Measurements from ENCODE around the gene TLL1.

Gene TLL1

DNA sequence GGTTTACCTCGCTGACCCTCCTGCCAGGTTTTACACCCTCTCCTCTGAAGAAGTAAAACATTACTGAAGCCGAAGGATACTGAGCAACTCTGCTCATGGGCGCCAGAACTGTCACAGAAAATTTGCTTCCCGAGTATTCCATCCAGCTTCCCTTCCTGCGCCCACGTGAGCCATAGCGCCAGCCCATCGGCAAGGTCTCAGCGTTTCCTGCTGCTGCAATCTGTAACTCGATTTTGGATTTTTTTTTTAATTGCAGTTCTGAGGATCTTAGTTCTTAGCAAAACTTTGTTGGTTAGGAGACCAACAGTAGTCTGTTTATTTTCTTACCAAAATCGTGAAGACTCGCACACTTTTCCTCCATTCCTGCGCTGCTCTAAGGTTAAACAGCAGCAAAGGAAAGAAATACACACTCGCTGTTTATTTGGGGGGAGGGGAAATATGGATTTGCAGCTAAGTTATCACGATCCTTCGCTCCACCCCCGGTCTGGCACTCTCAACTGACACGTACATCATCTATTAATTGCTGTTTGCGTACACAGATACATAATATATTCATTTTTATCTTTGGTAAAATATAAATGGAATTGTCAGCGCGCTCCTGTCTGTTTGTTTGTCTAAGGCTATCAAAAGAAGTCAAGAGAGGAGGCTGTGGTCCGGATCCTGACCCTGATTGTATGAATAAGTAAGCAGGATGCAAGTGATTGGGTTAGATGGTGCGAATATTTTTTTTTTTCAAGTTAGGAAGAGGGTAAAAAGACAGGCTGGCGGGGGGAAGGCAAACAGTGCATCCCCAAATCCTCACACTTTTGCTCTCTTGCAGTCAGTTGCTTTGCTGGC lies at the start of gene TLL1:
Gene TLL1 (plus strand): TSS at position 777 of the 837 bp plus-strand sequence. CDS start 668 bp downstream, outside the sequence.
- DNase-seq (ENCODE audit: low read depth in 2 of 3, low spot score in 2 of 3), result no peak

- DNase-seq (ENCODE audit: low read depth in 2 of 3, low spot score in 2 of 3), result no peak
These were observed 46.9 kb upstream of the TLL1 start for GRCh38 chr4:165826166-165826565.

GRCh38 chr4:165827018-165827417 lies 46.0 kb upstream of the TLL1 start:
- no peak for DNase-seq (ENCODE audit: low read depth in 2 of 3, low spot score in 2 of 3)

DNA sequence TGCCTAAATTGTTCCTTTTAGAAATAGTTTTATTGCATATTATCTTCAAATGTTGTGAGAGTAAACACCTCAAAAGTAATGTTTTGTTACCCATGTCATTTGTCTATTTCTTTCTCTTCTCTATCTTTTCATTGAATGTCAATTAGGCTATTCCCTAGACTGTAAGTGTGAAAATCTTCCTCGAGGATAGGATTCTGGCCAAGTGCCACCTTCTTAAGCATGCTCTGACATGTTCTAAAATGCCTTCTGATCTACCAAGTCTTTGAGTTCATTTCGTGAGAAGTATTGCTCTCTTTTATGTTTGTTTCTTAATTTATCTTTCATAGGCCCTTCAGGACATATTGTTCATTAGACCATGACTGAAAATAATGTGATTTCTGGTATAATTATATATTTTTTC lies 44.1 kb upstream of the TLL1 start:
- no peak for DNase-seq (ENCODE audit: low read depth in 2 of 3, low spot score in 2 of 3)

DNA sequence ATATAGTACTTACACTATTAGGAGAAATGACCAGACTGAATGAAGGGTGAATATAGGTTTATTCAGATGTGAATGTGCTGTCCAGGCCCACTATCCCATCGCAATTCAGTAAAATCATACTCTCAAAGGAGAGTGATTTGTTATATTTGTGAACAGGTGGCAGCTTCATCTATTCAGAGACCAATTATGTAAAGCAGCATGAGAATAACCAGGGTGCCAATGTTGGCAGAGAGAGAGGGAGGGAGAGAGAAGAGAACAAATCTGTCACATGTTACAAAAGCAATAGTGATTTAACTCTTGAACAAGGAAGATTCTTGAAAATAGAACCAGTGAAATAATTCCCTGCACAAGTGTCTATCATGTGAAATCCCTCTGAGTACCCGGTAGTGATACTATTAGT lies 38.9 kb upstream of the TLL1 start:
- DNase-seq (ENCODE audit: low read depth in 2 of 3, low spot score in 2 of 3), result no peak

DNA sequence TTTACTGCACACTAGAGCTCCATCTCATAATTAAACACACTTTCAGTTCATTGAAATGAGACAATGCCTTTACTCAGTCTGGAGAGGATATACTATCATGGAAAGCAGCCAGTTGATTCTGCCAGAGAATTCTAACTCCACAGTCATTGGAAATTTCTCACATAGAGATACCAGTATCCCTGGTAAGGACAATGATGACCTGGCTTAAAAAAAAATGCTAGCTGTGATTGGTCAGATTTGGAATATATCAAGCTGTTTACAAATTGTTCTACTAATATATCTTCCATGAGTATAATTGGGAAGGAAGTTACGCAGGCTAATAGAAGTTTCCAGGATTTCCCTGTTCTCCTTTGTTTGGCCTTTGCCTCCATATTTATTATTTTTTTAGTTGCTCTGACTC lies 34.5 kb upstream of the TLL1 start:
- DNase-seq (ENCODE audit: low read depth in 2 of 3, low spot score in 2 of 3), result no peak

- DNase-seq (ENCODE audit: low read depth in 2 of 3, low spot score in 2 of 3), result no peak
These were observed 33.3 kb upstream of the TLL1 start for GRCh38 chr4:165839615-165840333.

GRCh38 chr4:165842684-165843083 lies 30.4 kb upstream of the TLL1 start:
- no peak for DNase-seq (ENCODE audit: low read depth in 2 of 3, low spot score in 2 of 3)

DNA sequence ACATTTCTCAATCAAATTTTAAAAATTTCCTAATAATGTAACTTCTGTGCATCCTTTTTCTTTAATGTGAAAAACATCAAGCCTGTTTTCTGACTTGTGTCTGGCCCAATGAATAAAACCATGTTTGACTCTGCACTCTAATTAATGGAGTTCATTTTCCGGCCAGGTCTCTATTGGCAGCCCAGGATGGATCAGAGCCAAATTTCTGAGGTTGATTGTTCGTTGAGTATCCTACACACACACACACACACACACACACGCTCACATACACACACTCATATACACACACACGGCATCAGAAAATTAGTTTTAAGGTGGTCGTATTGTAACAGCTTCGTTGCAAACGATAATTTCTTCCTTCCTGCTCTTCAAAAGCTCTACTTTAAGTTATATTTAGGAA lies 28.9 kb upstream of the TLL1 start:
- DNase-seq (ENCODE audit: low read depth in 2 of 3, low spot score in 2 of 3), result no peak

- DNase-seq (ENCODE audit: low read depth in 2 of 3, low spot score in 2 of 3), result no peak
These were observed 21.8 kb upstream of the TLL1 start for GRCh38 chr4:165851256-165851655.

DNA sequence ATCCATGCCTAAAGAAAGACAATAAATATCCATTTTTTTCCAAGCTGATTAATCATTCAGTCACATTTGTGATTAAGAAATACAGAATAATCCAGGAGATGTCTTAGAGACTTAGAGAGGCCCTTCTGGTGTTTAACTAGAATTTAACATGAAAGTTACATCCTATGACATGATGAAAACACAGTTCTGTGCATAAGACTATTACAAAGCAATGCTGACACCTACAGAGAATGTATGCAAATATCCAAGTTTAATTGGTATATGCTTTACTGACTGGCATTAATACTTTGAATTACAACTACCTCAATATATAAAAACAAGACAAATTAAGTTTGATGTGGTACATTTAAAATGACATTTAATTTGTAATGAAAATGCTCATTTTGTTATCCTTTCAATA lies 17.8 kb upstream of the TLL1 start:
- DNase-seq (ENCODE audit: low read depth in 2 of 3, low spot score in 2 of 3), result no peak

DNA sequence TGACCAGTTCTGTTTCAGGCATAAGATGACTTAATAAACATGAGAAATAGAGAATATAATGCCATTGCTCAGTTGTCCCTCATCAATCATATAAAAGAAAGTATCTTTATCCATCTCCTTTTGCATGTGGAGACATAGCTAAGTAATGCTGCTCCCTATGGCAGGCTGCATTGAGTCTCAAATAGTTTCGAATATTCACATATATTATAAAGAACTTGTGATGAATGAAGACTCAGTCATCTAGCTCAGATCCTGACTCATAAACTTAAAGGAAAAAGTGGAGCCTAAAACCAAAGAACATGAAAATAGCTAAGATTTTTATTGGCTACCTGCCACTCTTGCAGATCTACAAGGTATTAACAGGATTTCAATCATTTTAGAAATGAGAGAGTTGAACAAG lies 11.7 kb upstream of the TLL1 start:
- DNase-seq (ENCODE audit: low read depth in 2 of 3, low spot score in 2 of 3), result no peak

DNA sequence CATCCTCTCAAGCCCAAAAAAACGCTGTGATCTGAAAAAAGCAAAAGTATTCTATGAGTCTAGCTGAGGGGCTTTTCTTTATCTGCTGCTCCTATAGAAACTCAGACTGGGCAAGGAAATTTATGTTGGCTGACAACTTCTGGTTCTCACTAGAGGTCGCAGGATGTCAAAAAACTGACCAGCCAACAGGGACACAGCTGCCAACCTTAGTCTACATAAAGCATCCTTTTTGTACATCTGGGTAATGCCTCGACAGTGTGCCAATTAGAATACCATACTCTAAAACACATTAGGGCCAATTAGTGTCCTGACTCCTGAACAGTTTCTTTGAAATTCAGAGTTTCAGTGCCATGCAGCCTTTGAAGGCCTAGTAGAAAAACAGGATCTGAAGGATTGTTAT lies 8.8 kb upstream of the TLL1 start:
- no peak for DNase-seq (ENCODE audit: low read depth in 2 of 3, low spot score in 2 of 3)

GRCh38 chr4:165866019-165866650 lies 6.9 kb upstream of the TLL1 start:
- no peak for DNase-seq (ENCODE audit: low read depth in 2 of 3, low spot score in 2 of 3)

DNA sequence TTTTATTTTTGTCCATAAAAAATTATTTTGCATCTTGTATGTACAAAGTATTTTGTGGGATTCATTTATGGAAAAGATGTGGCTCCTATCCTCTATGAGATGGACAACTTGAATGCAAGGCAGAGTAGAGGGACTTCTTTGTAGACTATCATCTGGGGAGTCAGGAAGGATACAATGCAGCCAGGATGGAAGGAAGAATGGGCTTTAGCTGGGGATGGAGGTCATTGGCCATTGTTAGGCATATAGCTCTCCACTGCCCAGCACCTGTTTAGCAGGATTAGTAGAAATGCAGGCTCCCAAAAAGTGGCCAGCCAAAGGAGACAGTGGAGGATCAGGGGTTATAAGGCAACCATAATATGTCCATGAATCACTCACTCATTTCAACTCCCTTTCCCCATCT lies 5.1 kb upstream of the TLL1 start:
- no peak for DNase-seq (ENCODE audit: low read depth in 2 of 3, low spot score in 2 of 3)

DNA sequence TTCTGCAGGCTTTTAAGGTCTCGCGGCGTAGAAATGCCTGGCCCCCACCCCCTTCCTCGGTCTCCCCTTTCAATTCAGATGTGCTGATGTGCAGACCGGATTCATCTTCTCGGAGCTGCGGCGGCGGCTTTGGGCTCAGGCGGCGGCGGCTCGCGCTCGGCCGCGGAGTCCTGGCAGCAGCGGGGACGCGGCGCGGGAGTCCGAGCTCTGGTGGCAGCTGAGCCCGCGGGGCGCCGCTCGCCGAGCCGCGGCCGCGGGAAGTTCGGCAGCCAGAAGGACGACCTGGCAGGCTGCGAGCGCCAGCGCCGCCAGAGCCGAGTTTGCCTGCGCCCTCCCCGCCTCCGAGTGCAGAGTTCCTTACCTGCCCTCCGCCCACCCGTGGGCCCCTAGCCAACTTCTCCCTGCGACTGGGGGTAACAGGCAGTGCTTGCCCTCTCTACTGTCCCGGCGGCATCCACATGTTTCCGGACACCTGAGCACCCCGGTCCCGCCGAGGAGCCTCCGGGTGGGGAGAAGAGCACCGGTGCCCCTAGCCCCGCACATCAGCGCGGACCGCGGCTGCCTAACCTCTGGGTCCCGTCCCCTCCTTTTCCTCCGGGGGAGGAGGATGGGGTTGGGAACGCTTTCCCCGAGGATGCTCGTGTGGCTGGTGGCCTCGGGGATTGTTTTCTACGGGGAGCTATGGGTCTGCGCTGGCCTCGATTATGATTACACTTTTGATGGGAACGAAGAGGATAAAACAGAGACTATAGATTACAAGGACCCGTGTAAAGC lies 448 bp downstream of the TLL1 start:
- no peak for DNase-seq (ENCODE audit: low read depth in 2 of 3, low spot score in 2 of 3)

DNA sequence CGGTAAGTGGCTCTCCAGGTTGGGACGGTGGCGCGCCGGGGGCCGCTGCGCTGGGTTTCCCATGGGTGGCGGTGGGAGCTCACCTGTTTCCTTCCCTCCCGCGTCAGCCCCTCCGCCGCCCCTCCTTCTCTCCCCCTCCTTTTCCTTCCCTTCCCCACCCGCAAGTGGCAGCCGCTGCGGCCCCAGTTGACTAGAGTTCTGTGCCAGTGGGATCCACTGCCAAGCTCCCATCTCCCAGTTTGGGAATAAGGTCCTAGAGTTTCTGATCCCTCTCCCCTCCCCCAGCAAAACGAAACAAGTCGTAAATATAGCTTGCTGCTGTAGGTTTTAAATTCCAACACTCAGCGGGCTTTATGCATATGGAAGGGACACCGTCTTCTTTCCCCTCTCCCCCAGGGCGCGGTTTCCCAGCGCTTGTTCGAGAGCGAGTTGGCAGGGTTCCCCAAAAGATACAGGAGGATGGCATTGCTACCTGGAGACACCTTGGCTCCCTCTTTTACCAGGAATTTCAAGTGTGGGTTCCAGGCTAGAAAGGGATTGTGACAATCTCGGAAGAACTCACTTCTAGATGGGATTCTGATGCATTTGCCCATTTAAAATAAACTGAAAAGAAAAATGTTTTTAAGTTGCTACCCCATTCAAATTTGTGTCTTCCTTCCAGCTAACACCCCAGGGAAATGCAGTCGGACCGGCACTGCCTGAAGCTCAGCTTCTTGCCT lies 1.2 kb downstream of the TLL1 start:
- DNase-seq (ENCODE audit: low read depth in 2 of 3, low spot score in 2 of 3), result no peak

GRCh38 chr4:165874791-165875371 lies 1.8 kb downstream of the TLL1 start:
- no peak for DNase-seq (ENCODE audit: low read depth in 2 of 3, low spot score in 2 of 3)

DNA sequence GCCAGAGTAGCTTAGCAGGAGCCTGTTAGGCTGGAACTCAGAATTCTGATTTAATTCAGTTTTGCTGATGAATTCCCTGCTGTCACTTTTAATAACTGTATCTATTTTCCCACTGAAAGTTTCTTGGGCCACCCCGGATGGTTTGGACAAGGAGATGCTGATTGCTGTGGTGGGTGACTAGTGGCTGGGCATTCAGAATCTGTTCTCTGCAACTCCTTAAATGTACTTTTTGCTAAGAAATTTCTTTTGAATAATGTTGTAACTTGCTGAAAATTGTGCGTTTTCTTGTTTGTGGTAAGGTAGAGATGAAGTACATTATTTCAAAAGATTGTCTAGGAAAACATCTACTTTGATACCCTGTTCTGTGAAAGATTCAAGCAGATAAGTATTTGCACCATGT lies 2.4 kb downstream of the TLL1 start:
- no peak for DNase-seq (ENCODE audit: low read depth in 2 of 3, low spot score in 2 of 3)

DNA sequence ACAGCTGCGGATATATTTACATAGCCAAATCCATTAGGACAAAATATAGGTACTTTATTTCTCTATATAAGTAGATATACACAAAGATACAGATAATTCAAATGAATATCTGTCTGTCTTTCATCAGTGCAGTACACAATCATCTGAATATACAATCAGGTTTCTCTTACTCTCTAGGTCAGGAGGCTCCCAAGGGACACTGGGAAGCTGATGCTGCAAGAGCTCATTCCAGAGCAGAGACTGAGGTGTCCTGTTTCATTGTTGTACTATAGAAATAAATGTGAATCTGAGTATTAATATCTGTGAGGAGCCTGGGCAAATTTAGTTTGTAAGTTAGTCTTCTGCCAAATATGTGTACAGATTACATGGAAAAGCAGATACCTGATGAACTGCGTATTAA lies 4.2 kb downstream of the TLL1 start:
- DNase-seq (ENCODE audit: low read depth in 2 of 3, low spot score in 2 of 3), result no peak

Data from activated CD8-positive, alpha-beta memory T cell treated with anti-CD3 and anti-CD28 coated beads for 48 hours (primary cell).